ENCODE measurements around the gene CDCA3.
A peak's percentile ranks its signal among the peaks of the same experiment; 100 is the strongest.
"Not testable (repeated sequence)": the region's sequence is repeated elsewhere in the genome, so short reads cannot be mapped to it uniquely, and the experiment has no call there.

The CDCA3 gene

DNA sequence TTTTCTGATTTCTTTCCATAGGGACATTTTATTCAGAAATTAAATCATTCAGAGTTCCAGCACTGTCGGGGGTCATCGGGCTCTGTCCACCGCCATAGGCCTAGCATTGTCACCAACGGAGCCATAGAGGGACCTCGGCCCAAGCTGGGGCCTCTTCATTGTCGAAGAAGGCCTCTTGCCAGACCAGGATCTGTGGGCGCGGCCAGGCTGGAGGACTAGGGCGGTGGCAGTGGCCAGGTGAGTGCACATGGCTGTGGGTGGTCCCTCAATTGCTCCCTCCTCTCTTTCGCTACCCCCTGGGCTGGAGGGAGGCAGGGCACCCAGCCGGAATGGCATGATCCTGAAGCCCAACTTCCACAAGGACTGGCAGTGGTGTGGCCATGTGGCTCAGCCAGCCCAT, 32.6 kb upstream of the CDCA3 start:
- Mint-ChIP-seq H3K27ac (no peak overlapping the region), H3K36me3 (no peaks in the 10 kb centered on the region), H3K4me3 (no peak overlapping the region), H3K4me1 (no peaks in the 10 kb centered on the region), H3K9me3 (no peaks in the 10 kb centered on the region), H3K27me3 (no peaks in the 10 kb centered on the region)

DNA sequence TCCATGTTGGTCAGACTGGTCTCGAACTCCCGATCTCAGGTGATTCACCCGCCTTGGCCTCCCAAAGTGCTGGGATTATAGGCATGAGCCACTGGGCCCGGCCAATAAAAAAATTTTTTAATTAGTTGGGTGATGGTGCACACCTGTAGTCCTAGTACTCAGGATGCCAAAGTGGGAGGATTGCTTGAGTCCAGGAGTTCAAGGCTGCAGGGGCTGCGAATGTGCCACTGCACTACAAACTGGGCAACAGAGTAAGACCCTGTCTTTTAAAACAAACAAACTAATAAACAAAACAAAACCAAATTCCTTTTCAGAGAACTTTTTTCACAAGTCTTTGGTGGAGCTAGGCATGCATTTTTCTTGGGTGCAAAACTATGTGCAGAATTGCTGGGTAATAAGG, 32.2 kb upstream of the CDCA3 start:
- H3K27me3 Mint-ChIP-seq: no peaks in the 10 kb centered on the region
- H3K4me1 Mint-ChIP-seq: no peaks in the 10 kb centered on the region
- no peaks in the 10 kb centered on the region for H3K9me3 Mint-ChIP-seq
- no peak overlapping the region for H3K4me3 Mint-ChIP-seq
- no peak overlapping the region for H3K27ac Mint-ChIP-seq
- no peaks in the 10 kb centered on the region for H3K36me3 Mint-ChIP-seq

DNA sequence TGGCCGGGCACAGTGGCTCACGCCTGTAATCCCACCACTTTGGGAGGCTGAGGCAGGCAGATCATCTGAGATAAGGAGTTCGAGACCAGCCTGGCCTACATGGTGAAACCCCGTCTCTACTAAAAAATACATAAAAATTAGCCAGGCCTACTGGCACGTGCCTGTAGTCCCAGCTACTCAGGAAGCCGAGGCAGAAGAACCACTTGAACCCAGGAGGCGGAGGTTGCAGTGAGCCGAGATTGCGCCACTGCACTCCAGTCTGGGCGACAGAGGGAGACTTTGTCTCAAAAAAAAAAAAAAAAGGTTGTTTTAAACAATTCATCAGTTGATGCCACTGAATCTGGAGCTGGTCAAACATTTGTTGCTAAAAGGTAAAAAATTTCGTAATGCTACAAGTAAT, 28.7 kb upstream of the CDCA3 start:
- not testable (repeated sequence) for H3K27me3 Mint-ChIP-seq, H3K4me1 Mint-ChIP-seq, H3K27ac Mint-ChIP-seq, H3K36me3 Mint-ChIP-seq, H3K4me3 Mint-ChIP-seq, H3K9me3 Mint-ChIP-seq

DNA sequence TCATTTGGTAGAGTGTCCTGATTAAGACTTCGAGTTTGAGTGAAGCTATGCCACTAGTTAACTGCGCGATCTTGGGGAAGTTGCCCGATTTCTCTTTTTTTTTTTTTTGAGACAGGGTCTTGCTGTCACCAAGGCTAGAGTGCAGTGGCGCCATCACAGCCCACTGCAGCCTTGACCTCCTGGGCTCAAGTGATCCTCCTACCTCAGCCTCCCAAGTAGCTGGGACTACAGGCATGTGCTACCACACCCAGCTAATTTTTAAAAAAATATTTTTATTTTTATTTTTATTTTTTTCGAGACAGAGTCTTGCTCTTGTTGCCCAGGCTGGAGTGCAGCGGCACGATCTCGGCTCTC, 22.9 kb upstream of the CDCA3 start:
- H3K9me3 Mint-ChIP-seq, H3K36me3 Mint-ChIP-seq, H3K27me3 Mint-ChIP-seq: not testable (repeated sequence)
- Mint-ChIP-seq H3K4me3 (peak overlapping the region; percentile 89), H3K27ac (peak overlapping the region; percentile 70), H3K4me1 (peaks cover 39% of the 10 kb centered on the region)

DNA sequence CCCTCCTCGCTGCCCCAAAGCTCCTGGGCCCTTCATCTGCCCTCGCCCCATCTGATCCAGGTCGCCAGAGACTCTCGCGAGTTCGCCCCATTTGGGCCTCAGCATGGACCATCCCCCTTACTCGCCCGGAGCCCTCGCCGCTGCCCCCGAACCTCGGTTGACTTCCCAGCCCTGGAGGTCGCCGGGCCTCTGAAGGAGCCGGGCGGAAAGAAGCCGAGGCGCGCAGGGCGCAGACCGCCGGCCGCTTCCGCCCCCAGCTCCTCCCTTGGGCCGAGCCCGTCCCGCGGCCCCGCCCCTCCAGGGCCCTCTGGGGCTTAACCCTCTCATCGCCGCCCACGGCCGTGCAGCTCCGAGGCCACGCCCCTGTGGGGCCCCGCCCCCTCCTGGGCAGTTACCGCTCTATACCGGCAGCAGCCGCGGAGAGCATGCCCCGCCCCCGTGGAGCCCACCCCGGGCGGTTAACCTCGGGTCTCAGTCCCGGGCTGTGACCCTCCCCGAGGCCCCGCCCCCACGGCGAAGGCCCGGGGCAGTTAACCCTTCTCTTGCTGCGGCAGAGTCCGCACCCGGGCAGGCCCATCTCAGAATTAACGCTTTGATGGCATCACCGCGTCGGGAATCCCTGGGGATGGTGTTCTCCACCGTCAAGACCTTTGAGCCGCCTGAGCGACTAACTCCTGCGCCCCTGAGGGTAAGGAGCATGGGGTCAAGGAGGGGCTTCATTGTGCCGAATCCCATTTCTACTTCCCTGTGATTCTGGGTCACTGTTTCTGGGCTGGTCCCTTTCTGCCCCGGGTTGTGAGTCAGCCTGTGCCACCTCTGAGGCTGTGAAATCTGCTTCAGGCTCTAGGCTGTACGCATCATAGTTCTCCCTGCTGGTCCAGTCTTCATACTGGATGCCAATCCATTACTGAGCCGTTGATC, 22.3 kb upstream of the CDCA3 start, which contains the start of gene SPSB2:
Gene SPSB2 (minus strand): TSS at position 210 of the 921 bp plus-strand sequence. CDS start 402 bp downstream, outside the sequence.
- peaks cover 45% of the 10 kb centered on the region for H3K4me1 Mint-ChIP-seq
- H3K27me3 Mint-ChIP-seq: no peaks in the 10 kb centered on the region
- peak within 1 kb of the TSS; percentile 89 for H3K4me3 Mint-ChIP-seq
- H3K9me3 Mint-ChIP-seq: no peaks in the 10 kb centered on the region
- H3K36me3 Mint-ChIP-seq: peaks cover 6% of the 10 kb centered on the region
- peak within 1 kb of the TSS; percentile 70 for H3K27ac Mint-ChIP-seq

DNA sequence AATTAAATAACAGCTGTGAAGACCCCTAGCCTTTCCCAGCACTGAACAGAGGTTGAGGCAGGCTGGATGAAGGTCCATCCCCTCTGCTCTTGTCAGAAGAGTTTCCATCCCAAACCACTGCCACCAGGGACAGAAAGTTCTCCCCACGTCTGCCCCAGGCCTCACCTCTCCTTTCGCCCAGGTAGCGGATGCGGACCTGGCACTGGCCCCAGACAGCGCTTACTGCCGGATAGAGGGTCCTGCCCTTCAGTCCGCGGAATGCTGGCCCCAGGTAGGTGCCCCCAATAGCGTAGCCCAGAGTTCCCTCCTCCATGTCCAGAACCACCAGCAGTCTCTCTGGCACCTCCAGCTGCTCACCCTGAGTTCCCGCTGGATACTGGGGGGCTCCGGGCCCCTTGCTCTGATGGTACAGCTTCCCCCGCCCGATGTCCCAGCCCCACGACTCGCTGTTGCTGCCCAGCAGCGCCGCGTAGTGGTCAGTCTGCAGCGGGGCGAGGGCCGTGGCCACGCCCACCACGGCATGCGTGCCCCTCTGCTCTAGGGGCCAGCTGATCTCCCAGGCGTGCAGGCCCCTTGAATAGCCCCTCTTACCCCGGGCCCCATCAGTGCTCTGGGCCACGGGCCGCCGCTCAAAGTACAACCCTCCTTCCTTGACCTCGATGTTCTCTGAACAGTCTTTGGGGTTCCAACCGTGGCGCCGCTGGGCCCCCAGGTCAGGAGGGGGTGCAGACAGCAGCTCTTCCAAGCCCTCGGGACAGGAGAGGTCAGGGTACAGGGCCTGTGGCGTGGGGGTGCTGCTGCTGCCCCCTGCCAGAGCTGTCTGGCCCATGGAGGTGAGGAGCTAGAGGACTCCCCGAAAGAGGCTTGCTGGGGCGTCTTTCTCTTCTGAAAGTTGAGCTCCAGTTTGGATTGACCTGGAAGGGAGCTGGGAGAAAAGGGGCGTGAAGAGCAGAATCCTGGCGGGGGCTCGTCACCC, 21.3 kb upstream of the CDCA3 start:
- Mint-ChIP-seq H3K4me1 (peaks cover 48% of the 10 kb centered on the region), H3K27me3 (no peaks in the 10 kb centered on the region), H3K36me3 (peaks cover 7% of the 10 kb centered on the region), H3K4me3 (peak overlapping the region; percentile 89), H3K9me3 (no peaks in the 10 kb centered on the region), H3K27ac (peak overlapping the region; percentile 62)

DNA sequence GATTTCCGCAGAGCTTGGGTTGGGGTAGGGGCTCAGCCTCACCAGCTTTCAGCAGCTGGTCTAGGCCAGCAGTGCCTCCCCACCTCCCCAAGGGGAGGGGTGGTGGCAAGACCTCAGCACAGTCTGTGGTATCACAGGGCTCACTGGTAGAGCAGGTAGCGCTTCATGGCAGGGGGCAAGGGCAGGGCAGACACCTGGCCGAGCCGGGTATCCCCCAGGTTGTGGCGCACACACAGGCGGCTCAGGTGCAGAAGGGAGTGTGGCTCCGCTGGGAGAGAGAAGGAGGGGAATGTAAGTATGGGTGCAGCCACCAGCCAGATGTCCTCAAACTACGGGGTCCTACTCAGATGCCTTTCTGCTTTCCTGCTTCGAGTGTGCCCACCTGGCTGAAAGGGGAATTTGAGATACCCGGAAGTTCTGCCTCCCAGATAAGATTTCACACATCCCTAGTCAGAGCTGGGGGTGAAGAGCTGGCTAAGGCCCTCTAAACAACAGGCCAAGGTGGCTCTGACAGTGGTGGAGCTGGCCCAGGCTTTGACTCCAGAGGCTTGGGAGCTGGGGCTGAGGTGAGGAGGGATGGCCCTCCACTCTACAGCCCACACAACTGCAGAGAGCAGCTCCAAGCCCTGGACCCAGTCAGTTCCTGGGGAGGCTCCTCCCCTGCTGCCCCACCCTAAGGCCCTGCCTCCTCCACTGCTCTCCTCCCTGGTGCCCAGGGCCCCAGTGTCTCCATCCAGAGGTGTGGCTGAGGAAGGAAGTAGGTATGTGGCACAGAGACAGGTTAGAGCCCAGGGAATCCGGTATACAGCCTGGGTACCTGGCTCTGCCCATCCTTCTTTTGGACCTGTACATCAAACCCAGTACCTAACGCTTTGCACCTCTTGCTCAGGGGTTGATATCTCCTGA, 20.2 kb upstream of the CDCA3 start:
- H3K4me1 Mint-ChIP-seq: peaks cover 48% of the 10 kb centered on the region
- peaks cover 8% of the 10 kb centered on the region for H3K36me3 Mint-ChIP-seq
- H3K27me3 Mint-ChIP-seq: no peaks in the 10 kb centered on the region
- H3K27ac Mint-ChIP-seq: peak overlapping the region; percentile 52
- H3K4me3 Mint-ChIP-seq: peak overlapping the region; percentile 89
- no peaks in the 10 kb centered on the region for H3K9me3 Mint-ChIP-seq

DNA sequence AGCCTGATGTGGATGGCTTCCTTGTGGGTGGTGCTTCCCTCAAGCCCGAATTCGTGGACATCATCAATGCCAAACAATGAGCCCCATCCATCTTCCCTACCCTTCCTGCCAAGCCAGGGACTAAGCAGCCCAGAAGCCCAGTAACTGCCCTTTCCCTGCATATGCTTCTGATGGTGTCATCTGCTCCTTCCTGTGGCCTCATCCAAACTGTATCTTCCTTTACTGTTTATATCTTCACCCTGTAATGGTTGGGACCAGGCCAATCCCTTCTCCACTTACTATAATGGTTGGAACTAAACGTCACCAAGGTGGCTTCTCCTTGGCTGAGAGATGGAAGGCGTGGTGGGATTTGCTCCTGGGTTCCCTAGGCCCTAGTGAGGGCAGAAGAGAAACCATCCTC, 19.2 kb upstream of the CDCA3 start:
- not testable (repeated sequence) for H3K9me3 Mint-ChIP-seq, H3K27ac Mint-ChIP-seq, H3K27me3 Mint-ChIP-seq, H3K36me3 Mint-ChIP-seq
- Mint-ChIP-seq H3K4me3 (peak overlapping the region; percentile 32), H3K4me1 (peaks cover 48% of the 10 kb centered on the region)

DNA sequence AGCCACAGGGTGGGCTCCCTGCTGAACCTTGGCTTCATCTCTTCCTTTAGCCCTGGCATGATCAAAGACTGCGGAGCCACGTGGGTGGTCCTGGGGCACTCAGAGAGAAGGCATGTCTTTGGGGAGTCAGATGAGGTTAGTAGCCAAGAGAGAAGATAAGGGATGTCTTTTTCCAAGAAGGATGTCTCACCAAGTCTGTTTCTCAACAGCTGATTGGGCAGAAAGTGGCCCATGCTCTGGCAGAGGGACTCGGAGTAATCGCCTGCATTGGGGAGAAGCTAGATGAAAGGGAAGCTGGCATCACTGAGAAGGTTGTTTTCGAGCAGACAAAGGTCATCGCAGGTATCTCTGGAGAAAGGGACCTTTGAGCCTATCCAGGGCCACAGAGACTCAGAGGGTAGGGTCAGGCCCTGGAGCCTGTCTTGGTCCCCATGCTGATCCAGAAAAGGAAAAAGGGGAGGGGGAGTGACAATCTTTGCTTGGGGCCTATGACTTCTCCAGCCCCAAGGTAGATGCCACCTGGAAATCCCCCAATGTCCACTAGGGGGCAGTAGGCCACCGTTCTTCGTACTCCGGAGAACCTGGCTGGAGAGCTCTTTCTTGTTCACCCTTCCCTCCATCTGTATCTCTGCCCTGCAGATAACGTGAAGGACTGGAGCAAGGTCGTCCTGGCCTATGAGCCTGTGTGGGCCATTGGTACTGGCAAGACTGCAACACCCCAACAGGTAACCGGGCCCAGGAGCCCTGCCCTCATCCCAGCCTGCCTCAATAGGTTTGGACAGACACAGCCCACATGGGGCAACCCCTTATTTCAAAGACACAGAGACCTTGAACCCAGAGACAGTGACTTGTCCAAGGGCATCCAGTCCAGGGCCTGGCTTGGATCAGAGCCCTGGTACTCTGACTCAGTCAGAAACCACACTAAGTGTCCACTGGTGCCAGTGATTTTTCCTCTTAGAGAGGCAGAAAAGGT, 18.2 kb upstream of the CDCA3 start:
- Mint-ChIP-seq H3K4me1 (peaks cover 48% of the 10 kb centered on the region), H3K27ac (peak overlapping the region; percentile 83), H3K9me3 (no peaks in the 10 kb centered on the region), H3K27me3 (no peaks in the 10 kb centered on the region), H3K36me3 (peaks cover 12% of the 10 kb centered on the region), H3K4me3 (peak overlapping the region; percentile 93)

DNA sequence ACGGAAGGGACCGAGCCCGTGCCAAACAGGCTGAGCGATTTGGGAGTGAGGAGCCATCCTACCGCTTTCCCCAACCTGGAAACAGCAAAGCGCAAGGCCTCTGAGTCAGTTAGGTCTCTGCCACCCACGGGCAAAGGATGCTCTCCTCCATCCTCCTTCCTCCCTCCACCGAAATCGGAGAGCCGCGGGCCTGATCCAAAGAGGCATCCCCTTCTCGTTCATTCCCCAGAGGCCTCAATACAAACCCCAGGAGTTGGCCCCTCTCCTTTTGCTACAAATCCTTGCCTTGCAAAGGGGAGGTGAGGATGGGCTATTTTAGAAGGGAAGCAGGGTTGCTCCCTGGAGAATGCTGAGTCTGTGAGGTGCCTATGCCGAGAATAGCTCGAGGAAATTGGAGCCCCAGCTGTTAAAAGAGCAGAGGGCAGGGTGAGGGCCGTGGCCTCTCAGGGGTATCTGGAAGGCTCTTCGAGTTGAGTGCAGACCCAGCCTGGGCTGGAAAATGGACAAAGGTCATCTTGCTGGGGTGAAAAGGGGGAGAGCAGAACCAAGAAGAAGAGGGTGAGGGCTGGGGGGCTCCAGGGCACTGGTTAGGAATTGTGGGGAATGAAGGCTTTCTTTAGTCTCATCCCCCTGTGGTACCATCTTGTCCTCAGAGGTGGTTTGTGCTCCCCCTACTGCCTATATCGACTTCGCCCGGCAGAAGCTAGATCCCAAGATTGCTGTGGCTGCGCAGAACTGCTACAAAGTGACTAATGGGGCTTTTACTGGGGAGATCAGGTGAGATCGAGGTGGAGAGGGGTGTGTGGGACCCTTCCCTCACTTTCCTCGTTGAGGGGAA, 17.3 kb upstream of the CDCA3 start:
- peak overlapping the region; percentile 83 for H3K27ac Mint-ChIP-seq
- H3K4me3 Mint-ChIP-seq: peak overlapping the region; percentile 93
- H3K36me3 Mint-ChIP-seq: peaks cover 12% of the 10 kb centered on the region
- peaks cover 44% of the 10 kb centered on the region for H3K4me1 Mint-ChIP-seq
- H3K9me3 Mint-ChIP-seq: no peaks in the 10 kb centered on the region
- no peaks in the 10 kb centered on the region for H3K27me3 Mint-ChIP-seq

DNA sequence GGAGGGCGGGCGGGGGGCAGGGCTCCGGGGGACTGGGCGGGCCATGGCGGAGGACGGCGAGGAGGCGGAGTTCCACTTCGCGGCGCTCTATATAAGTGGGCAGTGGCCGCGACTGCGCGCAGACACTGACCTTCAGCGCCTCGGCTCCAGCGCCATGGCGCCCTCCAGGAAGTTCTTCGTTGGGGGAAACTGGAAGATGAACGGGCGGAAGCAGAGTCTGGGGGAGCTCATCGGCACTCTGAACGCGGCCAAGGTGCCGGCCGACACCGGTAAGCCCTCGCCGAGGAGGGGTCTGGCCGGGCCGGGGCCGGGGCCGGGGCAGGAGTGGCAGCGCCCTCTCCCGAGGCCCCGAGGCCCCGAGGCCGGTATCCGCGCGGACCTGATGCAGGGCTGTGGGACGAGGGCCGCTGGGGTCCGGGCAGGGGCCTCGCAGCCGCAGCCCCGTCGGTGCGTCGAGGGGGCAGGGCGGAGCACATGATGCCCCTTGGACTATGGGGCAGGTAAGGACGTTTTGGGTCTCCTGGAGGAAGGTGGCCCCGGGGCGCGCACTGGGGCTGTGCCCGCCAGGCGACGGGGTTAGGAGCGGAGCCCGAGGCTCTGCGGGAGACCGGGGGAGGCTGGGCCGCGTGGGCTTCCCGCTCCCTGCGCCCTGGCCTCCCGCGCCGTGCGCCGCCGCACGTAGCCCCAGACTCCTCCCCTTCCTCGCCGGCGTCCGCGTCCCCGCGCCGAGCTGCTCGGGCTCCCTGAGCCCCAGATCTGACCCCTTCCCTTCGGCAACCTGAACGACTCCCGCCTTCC, 16.5 kb upstream of the CDCA3 start, which contains the start of gene TPI1:
Gene TPI1 (plus strand): TSS at position 119 of the 798 bp plus-strand sequence. CDS start 36 bp downstream, at position 155.
- Mint-ChIP-seq H3K27me3 (no peaks in the 10 kb centered on the region), H3K27ac (peak within 1 kb of the TSS; percentile 98), H3K4me3 (peak within 1 kb of the TSS; percentile 94), H3K9me3 (no peaks in the 10 kb centered on the region), H3K4me1 (peaks cover 44% of the 10 kb centered on the region), H3K36me3 (peaks cover 12% of the 10 kb centered on the region)

DNA sequence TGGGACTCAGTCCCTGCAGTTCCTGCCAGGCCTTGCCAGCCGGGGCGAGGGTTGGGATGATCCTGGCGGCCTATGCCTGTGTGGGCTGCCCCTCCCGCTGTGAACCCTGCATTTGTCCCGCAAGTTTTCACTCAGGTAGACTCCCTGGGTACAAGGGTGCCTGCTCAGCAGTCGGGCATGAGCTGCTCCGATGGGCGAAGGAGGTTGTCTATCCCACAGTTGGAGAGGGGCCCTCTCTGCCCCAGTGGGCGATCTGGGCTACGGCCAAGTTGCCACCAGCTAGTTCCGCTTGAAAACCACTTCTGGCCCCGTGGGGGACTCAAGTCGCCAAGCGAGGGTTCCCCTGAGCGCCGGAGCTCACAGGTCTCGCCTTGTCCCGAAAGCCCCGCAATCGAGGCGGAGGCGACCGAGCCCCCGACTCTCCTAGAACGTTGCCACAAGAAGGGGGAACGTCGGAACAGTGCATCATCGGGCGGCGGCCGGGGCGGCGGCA, 15.9 kb upstream of the CDCA3 start:
- Mint-ChIP-seq H3K27me3 (no peaks in the 10 kb centered on the region), H3K27ac (peak overlapping the region; percentile 98), H3K9me3 (no peaks in the 10 kb centered on the region), H3K36me3 (peaks cover 16% of the 10 kb centered on the region), H3K4me3 (peak overlapping the region; percentile 94), H3K4me1 (peaks cover 38% of the 10 kb centered on the region)

All from activated naive CD4-positive, alpha-beta T cell treated with anti-CD3 and anti-CD28 coated beads, Interleukin-2, amount 50 U/mL, for 24 hours (primary cell).